Skeletal muscle satellite cell (primary cell): Measurements from ENCODE around the gene COL11A2. TPM values are rescaled to one million over a fixed set of nuclear protein-coding genes. Genes with fewer than 3 reads are reported as not detected.

Source experiments
- H3K27me3 ChIP-seq: 2 replicates; pipeline ENCODE4 v1.7.0; 2013; ENCODE audit warnings: low read length; ENCODE audit not compliant: control insufficient read depth, insufficient read depth
- H3K36me3 ChIP-seq: 2 replicates; pipeline ENCODE4 v1.7.0; 2013; ENCODE audit warnings: mild to moderate bottlenecking, control low read depth, low read length; ENCODE audit not compliant: insufficient read depth
- H3K4me1 ChIP-seq: 2 replicates; pipeline ENCODE4 v1.7.0; 2013; ENCODE audit warnings: low read length; ENCODE audit not compliant: control insufficient read depth, insufficient read depth
- H3K4me2 ChIP-seq: 2 replicates; pipeline ENCODE4 v1.7.0; 2013; ENCODE audit warnings: mild to moderate bottlenecking, low read length
- H3K4me3 ChIP-seq: 2 replicates; pipeline ENCODE4 v1.7.0; 2013; ENCODE audit warnings: low read length
- H3K9ac ChIP-seq: 2 replicates; pipeline ENCODE4 v1.7.0; 2013; ENCODE audit warnings: mild to moderate bottlenecking, low read depth, low read length, moderate library complexity
- H3K9me3 ChIP-seq: replicated peaks from 2 replicates; pipeline ENCODE4 v1.7.0; 2013; ENCODE audit warnings: mild to moderate bottlenecking, control low read depth, low read length
- small RNA-seq: library from RNA; depleted of rRNA; stranded (forward); fragments of <200 nt; gene quantifications from one replicate; pipeline ENCODE3, GENCODE V24; 2012

Gene COL11A2

GRCh38 chr6:33114406-33114805 is 77.9 kb downstream of the COL11A2 start:
- no peaks in the 10 kb centered on the region for H3K4me1 ChIP-seq
- H3K4me2 ChIP-seq: no peak overlapping the region
- H3K9ac ChIP-seq: no peak overlapping the region
- H3K9me3 ChIP-seq: no peaks in the 10 kb centered on the region
- no peaks in the 10 kb centered on the region for H3K36me3 ChIP-seq
- H3K4me3 ChIP-seq: no peak overlapping the region
- H3K27me3 ChIP-seq: peaks cover 86% of the 10 kb centered on the region

DNA sequence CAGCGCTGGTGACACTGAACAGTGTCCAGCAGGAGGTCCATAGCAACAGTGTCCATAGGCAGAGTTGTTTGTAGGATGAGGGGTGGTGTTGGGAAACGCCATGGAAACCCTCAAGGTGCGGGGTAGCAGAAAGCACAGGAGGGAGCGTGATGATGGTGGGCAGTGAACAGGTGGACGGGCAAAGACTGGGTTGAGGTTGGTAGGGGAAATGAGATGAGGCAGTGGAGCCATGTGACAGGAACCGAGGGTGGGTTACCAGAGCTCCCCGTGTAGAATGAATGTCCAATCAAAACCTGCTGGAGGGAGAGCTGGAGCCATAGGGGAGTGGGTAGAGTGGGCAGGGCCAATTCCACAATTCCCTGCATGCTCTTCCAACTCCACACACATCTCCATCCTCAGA is 78.5 kb downstream of the COL11A2 start:
- no peak overlapping the region for H3K9ac ChIP-seq
- H3K9me3 ChIP-seq: no peaks in the 10 kb centered on the region
- no peaks in the 10 kb centered on the region for H3K4me1 ChIP-seq
- peaks cover 87% of the 10 kb centered on the region for H3K27me3 ChIP-seq
- no peak overlapping the region for H3K4me3 ChIP-seq
- H3K36me3 ChIP-seq: no peaks in the 10 kb centered on the region
- H3K4me2 ChIP-seq: no peak overlapping the region

Small RNA genes lying within 50 kb of the gene (small RNA-seq; reads per million reads assigned to genes)
- gene MIR219A1 (0.35 reads per million), gene RNY4P10 (not detected)
